Stimulated activated naive B cell treated with anti-CD40 and anti-IgM and Interleukin-4, amounts not matched to agents 10 μg/mL and 1 μg/mL and 100 μg/mL, for 72 hours (primary cell): Measurements from ENCODE around the gene CSNK1A1.
"Not testable (repeated sequence)": the region's sequence is repeated elsewhere in the genome, so short reads cannot be mapped to it uniquely, and the experiment has no call there.

ENCODE experiments used
- ATAC-seq, 2 donors: fragments of 150-1000 bp; cut with Tn5 transposase; replicated peaks; 2 replicates each; pipeline ENCODE4 v1.10.0; 2021; ENCODE audit warnings: moderate library complexity in 1 of 2
- DNase-seq: peaks from one replicate; pipeline ENCODE4 v3.0.0; 2021
- H3K27ac Mint-ChIP-seq: one replicate; pipeline ENCODE4 v1.8.0; 2022; ENCODE audit warnings: mild to moderate bottlenecking, mixed read lengths
- H3K27me3 Mint-ChIP-seq, 2 donors: one replicate each; pipeline ENCODE4 v1.8.0; 2022; ENCODE audit warnings: mixed read lengths in 2 of 2
- H3K36me3 Mint-ChIP-seq, 2 donors: one replicate each; pipeline ENCODE4 v1.8.0; 2022; ENCODE audit warnings: mixed read lengths in 2 of 2, mild to moderate bottlenecking in 1 of 2
- H3K4me1 Mint-ChIP-seq, 2 donors: one replicate each; pipeline ENCODE4 v1.8.0; 2022; ENCODE audit warnings: mixed read lengths in 2 of 2, mild to moderate bottlenecking in 1 of 2
- H3K4me3 Mint-ChIP-seq, 2 donors: one replicate each; pipeline ENCODE4 v1.8.0; 2022; ENCODE audit warnings: mild to moderate bottlenecking in 2 of 2, mixed read lengths in 2 of 2, moderate library complexity in 1 of 2
- H3K9me3 Mint-ChIP-seq, 2 donors: one replicate each; pipeline ENCODE4 v1.8.0; 2022; ENCODE audit warnings: mixed read lengths in 2 of 2, mild to moderate bottlenecking in 1 of 2

The CSNK1A1 gene

DNA sequence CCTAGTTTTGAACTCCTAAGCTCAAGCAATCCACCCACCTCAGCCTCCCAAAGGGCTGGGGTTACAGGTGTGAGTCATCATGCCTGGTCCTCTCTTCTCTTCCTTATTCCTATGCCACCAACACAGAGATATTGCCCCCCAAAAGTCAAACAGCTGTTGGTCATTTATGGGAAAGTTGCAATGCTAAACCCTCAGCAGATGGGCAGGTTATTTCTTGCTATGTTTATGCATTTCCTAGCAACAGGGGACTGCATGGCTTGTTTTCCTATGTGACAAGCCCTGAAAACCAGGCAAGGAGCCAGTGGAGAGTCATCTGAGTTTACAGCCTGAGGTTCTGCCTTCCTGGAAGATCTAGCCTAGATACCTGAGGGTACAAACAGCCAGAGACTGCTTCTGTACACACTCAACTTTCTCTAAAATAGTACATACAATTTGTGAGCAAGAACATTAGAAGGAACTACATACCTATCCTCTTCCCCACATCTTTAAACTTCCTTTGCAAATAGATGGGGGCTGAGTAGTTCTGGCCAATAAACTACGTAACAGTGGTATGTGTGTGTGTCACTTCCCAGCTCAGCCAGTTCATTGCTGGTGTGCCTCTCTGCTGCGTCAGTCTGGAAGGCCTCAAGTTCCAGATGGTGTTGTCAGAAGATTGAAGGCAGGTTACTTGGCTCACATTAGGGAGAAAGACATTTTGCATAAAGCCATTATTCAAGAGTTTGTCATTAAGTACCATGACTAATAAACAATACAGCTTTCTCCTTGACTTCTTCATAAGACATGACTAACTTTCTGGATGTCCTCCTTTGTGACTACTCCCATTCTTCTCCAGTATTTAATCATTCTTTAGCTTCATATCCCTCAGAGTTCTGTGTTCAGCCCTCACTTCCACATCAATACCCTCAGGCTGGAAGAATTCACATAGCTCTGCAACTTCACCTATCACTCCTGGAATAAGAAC lies 65.3 kb downstream of the CSNK1A1 start:
- no peaks in the 10 kb centered on the region for H3K36me3 Mint-ChIP-seq
- no peaks in the 10 kb centered on the region for H3K9me3 Mint-ChIP-seq
- DNase-seq (no peak), ATAC-seq (peak in 1 of 2 donors; percentile 22)
- no peak overlapping the region for H3K27ac Mint-ChIP-seq
- H3K27me3 Mint-ChIP-seq, result peaks cover 4 to 7% of the 10 kb centered on the region in 2 donors
- H3K4me1 Mint-ChIP-seq, result no peaks in the 10 kb centered on the region
- no peak overlapping the region for H3K4me3 Mint-ChIP-seq

DNA sequence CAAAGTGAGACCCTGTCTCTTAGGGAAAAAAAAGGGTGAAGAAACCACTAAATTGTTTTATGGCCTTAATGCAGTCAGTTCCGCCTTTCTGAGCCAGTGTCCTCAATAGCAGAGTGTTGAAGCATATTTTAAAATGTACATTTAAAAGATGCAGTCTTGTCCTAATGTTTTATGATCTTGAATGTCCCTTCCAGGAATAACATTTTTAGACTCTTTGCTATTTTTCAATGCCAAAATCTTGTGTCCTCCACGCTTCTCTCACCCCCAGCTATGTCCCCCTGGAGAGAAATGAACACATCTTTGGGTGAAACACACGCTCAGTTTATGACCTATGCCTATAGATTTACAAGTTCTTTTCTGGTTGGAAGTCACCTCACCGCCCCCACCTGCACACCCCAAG lies 69.8 kb downstream of the CSNK1A1 start:
- no peaks in the 10 kb centered on the region for H3K36me3 Mint-ChIP-seq
- H3K4me3 Mint-ChIP-seq, result no peak overlapping the region
- peaks cover 0 to 1% of the 10 kb centered on the region in 2 donors for H3K4me1 Mint-ChIP-seq
- no peak overlapping the region for H3K27ac Mint-ChIP-seq
- H3K27me3 Mint-ChIP-seq, result peaks cover 8 to 12% of the 10 kb centered on the region in 2 donors
- no peak for DNase-seq
- no peaks in the 10 kb centered on the region for H3K9me3 Mint-ChIP-seq
- no peak for ATAC-seq

DNA sequence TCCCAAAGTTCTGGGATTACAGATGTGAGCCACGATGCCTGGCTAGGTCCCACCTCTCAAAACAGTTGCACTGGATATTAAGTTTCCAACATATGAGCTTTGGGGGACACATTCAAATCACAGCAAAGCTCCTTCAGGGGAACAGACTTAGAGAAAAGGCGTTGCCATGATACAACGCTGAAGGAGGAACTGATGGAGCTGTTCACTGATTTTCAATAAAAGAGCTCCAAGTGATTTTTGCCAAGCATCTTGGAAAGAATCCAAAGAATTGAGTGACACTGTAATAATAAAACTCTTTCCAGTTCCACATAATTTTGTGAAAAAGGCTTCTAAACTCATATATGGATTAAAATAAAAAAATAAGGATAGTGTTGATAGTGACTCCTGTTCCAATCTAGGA lies 72.5 kb downstream of the CSNK1A1 start:
- H3K27ac Mint-ChIP-seq, result no peak overlapping the region
- no peaks in the 10 kb centered on the region for H3K36me3 Mint-ChIP-seq
- peaks cover 0 to 1% of the 10 kb centered on the region in 2 donors for H3K4me1 Mint-ChIP-seq
- H3K27me3 Mint-ChIP-seq, result peaks cover 8 to 12% of the 10 kb centered on the region in 2 donors
- no peak overlapping the region for H3K4me3 Mint-ChIP-seq
- DNase-seq, result no peak
- ATAC-seq, result no peak
- no peaks in the 10 kb centered on the region for H3K9me3 Mint-ChIP-seq

DNA sequence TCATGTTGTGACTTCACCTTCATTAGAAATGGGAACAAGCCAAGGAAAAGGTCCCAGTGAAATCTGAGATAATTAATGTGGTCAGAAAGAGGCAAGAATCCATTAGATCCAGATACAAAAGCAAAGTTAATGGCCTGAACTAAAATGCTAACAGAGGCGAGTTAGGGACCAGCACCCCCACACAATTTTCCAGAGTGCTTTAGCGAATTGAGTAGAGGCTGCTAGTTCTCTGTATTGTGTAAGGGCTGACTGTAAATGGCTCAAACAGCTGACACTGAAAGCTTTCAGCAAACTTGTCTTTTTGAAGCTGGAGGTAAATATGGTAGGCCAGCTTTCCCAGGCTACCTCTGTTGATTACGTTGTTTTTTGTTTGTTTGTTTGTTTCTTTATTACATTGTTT lies 75.5 kb downstream of the CSNK1A1 start:
- ATAC-seq (no peak), DNase-seq (no peak)
- H3K27me3 Mint-ChIP-seq, result peaks cover 4 to 14% of the 10 kb centered on the region in 2 donors
- H3K36me3 Mint-ChIP-seq, result no peaks in the 10 kb centered on the region
- peaks cover 0 to 1% of the 10 kb centered on the region in 2 donors for H3K4me1 Mint-ChIP-seq
- no peak overlapping the region for H3K27ac Mint-ChIP-seq
- no peak overlapping the region for H3K4me3 Mint-ChIP-seq
- no peaks in the 10 kb centered on the region for H3K9me3 Mint-ChIP-seq

DNA sequence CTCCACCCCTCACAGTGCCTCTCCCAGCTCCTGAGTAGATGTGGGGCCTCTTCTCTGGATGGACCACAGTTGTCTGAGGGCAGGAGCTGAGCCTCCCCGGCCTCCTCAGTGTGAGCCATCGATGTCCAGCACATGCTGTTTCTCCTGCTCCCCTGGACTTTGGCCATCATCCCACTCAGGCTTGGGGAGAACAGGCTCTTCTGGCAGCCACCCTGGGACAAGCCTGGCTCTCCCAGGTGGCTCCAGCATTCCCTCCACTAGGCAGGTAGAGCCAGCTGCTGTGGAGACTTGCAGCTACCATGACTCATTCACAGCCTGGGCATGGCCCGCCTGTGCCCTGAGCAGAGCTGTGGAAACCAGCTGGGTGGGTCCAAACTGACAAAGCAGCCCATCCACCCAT lies 77.0 kb downstream of the CSNK1A1 start:
- H3K9me3 Mint-ChIP-seq, result no peaks in the 10 kb centered on the region
- H3K4me3 Mint-ChIP-seq, result no peak overlapping the region
- peaks cover 4 to 15% of the 10 kb centered on the region in 2 donors for H3K27me3 Mint-ChIP-seq
- no peaks in the 10 kb centered on the region for H3K36me3 Mint-ChIP-seq
- H3K27ac Mint-ChIP-seq, result no peak overlapping the region
- peaks cover 0 to 1% of the 10 kb centered on the region in 2 donors for H3K4me1 Mint-ChIP-seq
- ATAC-seq, result no peak
- no peak for DNase-seq

DNA sequence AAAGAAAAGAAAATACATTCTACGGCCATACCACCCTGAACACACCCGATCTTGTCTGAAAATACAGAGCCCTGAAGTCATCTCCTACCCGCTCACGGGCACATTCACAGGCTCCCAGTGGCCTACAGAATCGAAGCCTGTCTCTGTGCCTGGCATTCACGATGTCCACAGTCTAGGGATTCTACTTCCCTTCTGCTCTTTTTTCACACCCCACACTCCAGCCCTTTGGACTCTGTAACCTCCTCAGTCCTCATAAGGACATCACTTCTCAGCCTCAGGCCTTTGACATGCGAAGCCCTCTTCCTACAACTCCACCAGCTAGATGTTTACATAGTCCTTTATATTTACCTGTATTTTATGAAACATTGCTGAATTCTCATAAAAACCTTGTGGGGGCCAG lies 77.8 kb downstream of the CSNK1A1 start:
- ATAC-seq, result no peak
- H3K9me3 Mint-ChIP-seq, result no peaks in the 10 kb centered on the region
- no peak for DNase-seq
- H3K27ac Mint-ChIP-seq, result no peak overlapping the region
- no peak overlapping the region for H3K4me3 Mint-ChIP-seq
- peaks cover 0 to 1% of the 10 kb centered on the region in 2 donors for H3K4me1 Mint-ChIP-seq
- H3K36me3 Mint-ChIP-seq, result no peaks in the 10 kb centered on the region
- peaks cover 3 to 13% of the 10 kb centered on the region in 2 donors for H3K27me3 Mint-ChIP-seq

DNA sequence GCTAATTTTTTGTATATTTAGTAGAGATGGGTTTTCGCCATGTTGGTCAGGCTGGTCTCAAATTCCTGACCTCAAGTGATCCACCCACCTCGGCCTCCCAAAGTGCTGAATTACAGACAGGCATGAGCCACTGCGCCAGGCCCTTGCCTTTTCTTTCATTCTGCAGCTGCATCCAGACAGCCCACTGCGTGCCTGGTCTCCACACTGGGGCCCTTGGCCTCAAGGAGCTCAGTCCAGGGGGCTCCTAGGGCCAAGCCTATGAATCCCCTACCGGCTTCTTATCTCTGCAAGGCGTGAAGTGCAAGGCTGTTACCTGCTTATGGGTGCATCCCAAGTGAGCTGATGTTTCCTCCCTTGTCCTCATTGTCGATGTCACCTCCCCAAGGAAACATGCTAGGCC lies 78.8 kb downstream of the CSNK1A1 start:
- ATAC-seq, result no peak
- H3K27me3 Mint-ChIP-seq, result peaks cover 0 to 10% of the 10 kb centered on the region in 2 donors
- H3K9me3 Mint-ChIP-seq, result no peaks in the 10 kb centered on the region
- H3K27ac Mint-ChIP-seq, result no peak overlapping the region
- H3K36me3 Mint-ChIP-seq, result no peaks in the 10 kb centered on the region
- H3K4me1 Mint-ChIP-seq, result no peaks in the 10 kb centered on the region
- no peak overlapping the region for H3K4me3 Mint-ChIP-seq
- no peak for DNase-seq

DNA sequence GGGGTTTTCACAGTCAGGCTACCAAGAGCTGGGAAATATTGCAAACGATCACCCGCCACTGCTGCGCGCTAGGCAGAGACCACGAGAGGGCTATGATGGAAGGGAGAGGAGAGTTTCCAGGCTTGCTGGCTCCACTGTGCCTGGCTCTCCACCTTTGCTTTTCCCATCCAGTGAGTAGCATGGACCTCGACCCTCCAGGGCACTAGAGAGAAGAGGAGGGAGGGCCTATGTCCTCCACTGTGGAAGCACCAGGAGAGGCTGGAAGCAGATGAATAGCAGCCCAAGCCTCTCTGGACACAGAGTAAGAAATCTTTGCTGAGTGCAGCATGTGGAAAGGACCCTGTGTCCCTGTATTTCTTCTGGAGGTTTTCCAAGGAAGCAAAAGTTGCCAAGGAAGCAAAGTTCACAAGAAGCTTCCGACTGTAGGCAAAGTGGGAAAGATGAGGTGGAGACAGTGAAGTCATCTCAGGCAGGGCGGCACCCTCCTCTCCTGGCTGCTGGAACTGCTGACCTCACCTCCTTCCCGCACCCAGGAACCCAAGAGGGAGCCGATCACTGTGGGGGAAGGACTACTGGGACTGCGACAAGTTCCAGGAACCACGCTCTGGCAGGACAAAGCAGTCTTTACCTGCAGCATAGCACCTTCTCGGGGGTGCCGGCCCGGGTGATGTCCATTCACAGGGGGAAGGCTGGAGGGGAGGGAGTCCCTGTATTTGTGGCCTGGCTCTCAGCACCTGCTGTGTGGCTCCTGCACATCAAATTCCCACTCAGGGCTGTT lies 79.6 kb downstream of the CSNK1A1 start:
- peaks cover 0 to 10% of the 10 kb centered on the region in 2 donors for H3K27me3 Mint-ChIP-seq
- H3K9me3 Mint-ChIP-seq, result no peaks in the 10 kb centered on the region
- H3K4me1 Mint-ChIP-seq, result no peaks in the 10 kb centered on the region
- DNase-seq, result no peak
- no peaks in the 10 kb centered on the region for H3K36me3 Mint-ChIP-seq
- ATAC-seq, result no peak
- no peak overlapping the region for H3K4me3 Mint-ChIP-seq
- H3K27ac Mint-ChIP-seq, result no peak overlapping the region

DNA sequence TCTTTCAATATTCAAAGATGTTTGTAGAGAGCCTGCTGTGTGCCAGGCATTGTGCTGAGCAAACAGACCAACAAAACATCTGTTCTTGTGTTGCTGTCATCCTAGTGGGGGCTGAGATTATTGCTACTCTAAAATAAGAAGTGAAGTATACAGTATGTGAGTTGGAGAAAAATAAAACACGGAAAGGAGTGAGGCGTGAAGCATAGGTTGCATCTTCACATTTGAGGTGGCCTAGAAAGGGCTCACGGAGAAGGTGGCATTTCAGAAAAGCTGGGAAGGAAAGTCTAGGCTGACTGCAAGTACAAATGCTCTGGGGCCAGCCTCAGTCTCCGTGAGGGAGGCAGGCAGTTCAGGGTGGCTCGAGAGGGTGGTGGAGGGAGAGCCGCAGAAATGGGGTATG lies 80.3 kb downstream of the CSNK1A1 start:
- ATAC-seq (no peak), DNase-seq (no peak)
- Mint-ChIP-seq H3K4me1 (no peaks in the 10 kb centered on the region), H3K36me3 (no peaks in the 10 kb centered on the region), H3K4me3 (no peak overlapping the region), H3K9me3 (no peaks in the 10 kb centered on the region), H3K27me3 (peaks cover 0 to 10% of the 10 kb centered on the region in 2 donors), H3K27ac (no peak overlapping the region)

DNA sequence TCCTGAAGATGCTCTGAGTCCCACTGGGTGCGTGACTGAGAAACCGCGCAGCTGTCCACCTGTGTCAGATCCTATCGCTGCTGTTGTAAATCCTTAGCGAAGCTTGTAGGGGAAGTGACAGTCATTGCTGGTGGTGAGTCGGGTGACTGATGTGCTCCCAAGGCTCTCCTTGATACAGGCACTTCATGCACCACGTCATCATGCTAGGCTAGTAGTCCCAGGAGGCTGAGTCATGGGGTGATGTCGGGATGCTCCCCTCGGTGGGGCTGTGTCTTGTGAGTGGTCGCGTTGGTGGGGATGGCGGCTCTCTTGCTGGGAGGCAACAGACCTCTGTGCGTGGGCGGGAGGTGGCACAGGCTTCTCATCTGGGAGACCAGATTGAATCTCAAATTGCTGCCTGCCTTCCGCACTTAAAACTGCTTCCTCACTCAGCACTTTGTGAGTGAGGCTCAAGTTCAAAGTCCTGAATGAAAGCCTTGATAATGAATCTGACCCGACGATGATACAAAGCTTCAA lies 84.7 kb downstream of the CSNK1A1 start:
- no peak for ATAC-seq
- DNase-seq, result no peak
- Mint-ChIP-seq H3K36me3 (no peaks in the 10 kb centered on the region), H3K9me3 (no peaks in the 10 kb centered on the region), H3K27me3 (peaks cover 0 to 9% of the 10 kb centered on the region in 2 donors), H3K4me1 (peaks cover 0 to 5% of the 10 kb centered on the region in 2 donors), H3K27ac (no peak overlapping the region), H3K4me3 (no peak overlapping the region)

DNA sequence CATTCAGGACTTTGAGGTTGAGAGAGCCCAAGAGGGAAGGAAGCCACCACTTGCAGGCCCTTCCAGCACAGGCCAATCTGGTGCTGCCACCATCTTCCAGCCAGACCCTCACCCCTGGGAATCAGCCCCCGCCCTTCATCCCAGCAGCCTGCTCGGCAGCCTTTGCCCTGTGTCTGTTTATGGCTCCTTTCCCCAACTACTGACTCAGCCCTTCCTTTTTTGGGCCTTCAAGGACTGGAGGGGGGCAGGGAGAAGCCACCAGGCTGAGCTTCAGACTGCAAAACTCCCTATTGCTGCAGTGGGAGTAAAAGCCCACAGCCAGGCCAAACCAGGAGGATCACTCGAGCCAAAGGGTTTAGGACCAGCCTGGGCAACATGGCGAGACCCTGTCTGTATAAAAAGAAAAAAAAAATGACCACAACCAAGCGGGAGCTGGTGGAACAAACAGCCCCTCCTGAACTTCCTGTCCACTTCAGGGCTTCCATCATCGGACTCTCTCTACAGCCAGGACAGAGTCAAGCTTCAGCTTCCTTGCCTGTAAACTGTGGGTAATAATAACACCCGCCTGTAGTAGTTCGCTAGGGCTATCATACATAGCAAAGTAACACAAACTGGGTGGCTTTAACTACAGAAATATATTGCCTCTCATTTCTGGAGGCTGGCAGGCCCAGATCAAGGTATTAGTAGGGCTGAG lies 86.3 kb downstream of the CSNK1A1 start:
- no peaks in the 10 kb centered on the region for H3K9me3 Mint-ChIP-seq
- H3K4me3 Mint-ChIP-seq, result no peak overlapping the region
- DNase-seq (no peak), ATAC-seq (no peak)
- no peaks in the 10 kb centered on the region for H3K36me3 Mint-ChIP-seq
- H3K27ac Mint-ChIP-seq, result no peak overlapping the region
- no peaks in the 10 kb centered on the region for H3K27me3 Mint-ChIP-seq
- H3K4me1 Mint-ChIP-seq, result peaks cover 0 to 5% of the 10 kb centered on the region in 2 donors

DNA sequence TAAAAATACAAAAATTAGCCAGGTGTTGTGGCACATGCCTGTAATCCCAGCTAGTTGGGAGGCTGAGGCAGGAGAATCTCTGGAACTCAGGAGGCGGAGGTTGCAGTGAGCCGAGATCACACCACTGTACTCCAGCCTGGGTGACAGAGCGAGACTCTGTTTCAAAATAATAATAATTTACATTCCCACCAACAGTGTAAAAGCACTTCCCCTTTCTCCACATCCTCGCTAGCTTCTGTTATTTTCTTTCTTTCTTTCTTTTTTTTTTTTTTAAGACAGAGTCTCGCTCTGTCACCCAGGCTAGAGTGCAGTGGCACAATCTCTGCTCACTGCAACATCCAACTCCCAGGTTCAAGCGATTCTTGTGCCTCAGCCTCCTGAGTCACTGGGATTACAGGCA lies 89.3 kb downstream of the CSNK1A1 start:
- H3K27me3 Mint-ChIP-seq, H3K4me1 Mint-ChIP-seq, H3K9me3 Mint-ChIP-seq, DNase-seq, H3K4me3 Mint-ChIP-seq, ATAC-seq, H3K27ac Mint-ChIP-seq, H3K36me3 Mint-ChIP-seq: not testable (repeated sequence)

DNA sequence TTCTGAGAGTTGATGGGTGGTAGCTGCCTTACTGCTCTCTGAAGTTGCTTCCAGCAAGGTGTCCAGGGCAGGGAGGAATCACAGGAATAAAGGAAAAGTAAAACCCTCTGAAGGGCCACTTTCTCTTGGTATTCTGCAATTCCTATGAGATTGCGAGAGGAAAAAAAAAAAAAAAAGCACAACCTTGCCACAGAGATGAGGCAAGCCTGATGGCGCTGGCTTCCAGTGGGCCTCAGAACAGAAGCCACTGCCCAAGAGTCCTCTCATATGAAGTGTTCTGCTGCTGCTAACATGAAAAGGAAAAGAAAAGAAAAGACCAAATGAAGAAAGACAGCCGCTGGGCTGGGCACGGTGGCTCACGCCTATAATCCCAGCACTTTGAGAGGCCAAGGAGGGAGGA lies 91.3 kb downstream of the CSNK1A1 start:
- no peak overlapping the region for H3K4me3 Mint-ChIP-seq
- no peak overlapping the region for H3K27ac Mint-ChIP-seq
- no peaks in the 10 kb centered on the region for H3K27me3 Mint-ChIP-seq

DNA sequence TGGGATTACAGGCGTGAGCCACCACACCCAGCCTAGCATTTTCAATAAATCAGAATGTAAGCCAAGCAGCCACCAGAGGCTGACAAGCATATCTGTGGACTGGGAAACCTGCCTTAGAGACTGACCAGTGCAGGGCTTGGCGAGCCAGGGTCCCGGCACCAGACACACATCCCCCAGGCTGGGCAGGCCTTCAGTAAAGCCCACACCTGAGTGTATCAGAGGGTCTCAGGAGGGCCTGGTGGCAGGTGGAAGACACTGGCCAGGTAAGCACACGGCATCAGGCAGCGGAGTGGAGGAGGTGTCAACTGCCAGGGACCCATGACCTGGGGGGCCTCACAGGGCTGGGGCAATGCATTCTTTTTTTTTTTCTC lies 93.9 kb downstream of the CSNK1A1 start:
- Mint-ChIP-seq H3K9me3 (no peaks in the 10 kb centered on the region), H3K36me3 (no peaks in the 10 kb centered on the region), H3K27ac (no peak overlapping the region), H3K4me1 (no peaks in the 10 kb centered on the region), H3K27me3 (no peaks in the 10 kb centered on the region), H3K4me3 (no peak overlapping the region)
- no peak for ATAC-seq
- DNase-seq, result no peak

More for the DNA sequence above, 91.3 kb downstream of the CSNK1A1 start:
- ATAC-seq (no peak), DNase-seq (no peak)
- H3K9me3 Mint-ChIP-seq, result no peaks in the 10 kb centered on the region
- peaks cover 0 to 5% of the 10 kb centered on the region in 2 donors for H3K4me1 Mint-ChIP-seq
- no peaks in the 10 kb centered on the region for H3K36me3 Mint-ChIP-seq
